T-cell (primary cell): ENCODE results near the gene BMPR1B. TPM values are rescaled to one million over a fixed set of nuclear protein-coding genes. Genes with fewer than 3 reads are reported as not detected.

ENCODE experiments used
- ATAC-seq, 4 experiments: fragments of 200-7000 bp in 3 of 4; fragments of 150-1000 bp in 1 of 4; cut with Tn5 transposase; replicated peaks in 1 of 4; 1 replicate in 3 of 4; 2 replicates in 1 of 4; pipeline ENCODE4 v1.10.0; 2021; ENCODE audit warnings: moderate library complexity in 3 of 4, mild to moderate bottlenecking in 2 of 4, moderate number of reproducible peaks in 1 of 4
- CTCF ChIA-PET, 2 donors: fragments of 300-600 bp; sonication (Branson Sonifier 250); formaldehyde crosslinking; loops; one replicate each; lab custom pipeline; 2022; ENCODE audit warnings: antibody characterized with exemption in 2 of 2; lab: Charles Lee
- POLR2A ChIA-PET, 2 donors: fragments of 300-600 bp; sonication (Branson Sonifier 250); formaldehyde crosslinking; loops; one replicate each; lab custom pipeline; 2022; ENCODE audit warnings: antibody characterized with exemption in 2 of 2; lab: Charles Lee
- DNase-seq, 35 experiments: peaks; one replicate each; pipeline versions ENCODE4 v3.0.0 to v3.0.0-alpha.2; 2013 to 2023
- H3K27ac ChIP-seq: one replicate; pipeline ENCODE4 v1.5.1; 2013; ENCODE audit warnings: low read length
- H3K27me3 ChIP-seq, 2 experiments: replicated peaks in 1 of 2; 1 replicate in 1 of 2; 2 replicates in 1 of 2; pipeline versions ENCODE4 v1.6.1 to v1.7.0; 2013; ENCODE audit warnings: low read length in 1 of 2, mixed read lengths in 1 of 2; ENCODE audit not compliant: control insufficient read depth in 2 of 2, insufficient read depth in 2 of 2; ENCODE audit errors: extremely low read depth in 1 of 2
- H3K36me3 ChIP-seq, 2 donors: 1 replicate in 1 of 2; 2 replicates in 1 of 2; pipeline versions ENCODE4 v1.6.1 to v1.7.0; 2013; ENCODE audit warnings: low read length in 1 of 2; ENCODE audit not compliant: control insufficient read depth in 2 of 2, insufficient read depth in 1 of 2; ENCODE audit errors: extremely low read depth in 1 of 2
- H3K4me1 ChIP-seq, 2 experiments: 1 replicate in 1 of 2; 2 replicates in 1 of 2; pipeline versions ENCODE4 v1.6.1 to v1.7.0; 2013; ENCODE audit warnings: low read length in 2 of 2, mixed read lengths in 1 of 2; ENCODE audit not compliant: insufficient read depth in 2 of 2, control insufficient read depth in 1 of 2; ENCODE audit errors: extremely low read depth in 1 of 2
- H3K4me3 ChIP-seq, 2 donors: 1 replicate in 1 of 2; 2 replicates in 1 of 2; pipeline versions ENCODE4 v1.5.1 to v1.7.0; 2013; ENCODE audit warnings: mild to moderate bottlenecking in 2 of 2, low read length in 1 of 2, moderate library complexity in 1 of 2; ENCODE audit not compliant: control insufficient read depth in 1 of 2; ENCODE audit errors: extremely low read depth in 1 of 2
- H3K9me3 ChIP-seq: 2 replicates; pipeline ENCODE4 v1.7.0; 2013
- H3K27ac Mint-ChIP-seq, 2 donors: one replicate each; pipeline ENCODE4 v1.8.0; 2020 to 2021; ENCODE audit warnings: mild to moderate bottlenecking in 2 of 2, mixed read lengths in 2 of 2
- H3K27me3 Mint-ChIP-seq, 2 donors: one replicate each; pipeline ENCODE4 v1.8.0; 2021 to 2022; ENCODE audit warnings: mixed read lengths in 2 of 2
- H3K36me3 Mint-ChIP-seq: one replicate; pipeline ENCODE4 v1.8.0; 2021; ENCODE audit warnings: mixed read lengths
- H3K4me1 Mint-ChIP-seq, 3 donors: one replicate each; pipeline ENCODE4 v1.8.0; 2020 to 2022; ENCODE audit warnings: mixed read lengths in 3 of 3, mild to moderate bottlenecking in 1 of 3
- H3K4me3 Mint-ChIP-seq, 3 donors: one replicate each; pipeline ENCODE4 v1.8.0; 2020 to 2022; ENCODE audit warnings: mild to moderate bottlenecking in 3 of 3, mixed read lengths in 3 of 3, moderate library complexity in 3 of 3
- H3K9me3 Mint-ChIP-seq, 3 donors: one replicate each; pipeline ENCODE4 v1.8.0; 2020 to 2022; ENCODE audit warnings: mixed read lengths in 3 of 3
- WGBS: methylation state at CpG from one replicate; pipeline ENCODE4 v1.1.5; 2013; ENCODE audit warnings: missing lambda C conversion rate; ENCODE audit not compliant: insufficient coverage; 5-methylcytosine and 5-hydroxymethylcytosine counted together
- total RNA-seq, 35 experiments: library from RNA in 6 of 35; stranded (reverse) in 6 of 35; fragments of 120-200 nt in 1 of 35; gene quantifications; one replicate each; pipeline versions ENCODE4 v1.2.1 to v1.2.4 and lab custom pipeline; 2013 to 2026

The BMPR1B gene
- total RNA-seq, 5 donors from 2014 or later (not counting 1 experiment from before 2014, with no cell fraction given): 0.09 to 0.36 (median 0.28) TPM; not detected in 2

DNA sequence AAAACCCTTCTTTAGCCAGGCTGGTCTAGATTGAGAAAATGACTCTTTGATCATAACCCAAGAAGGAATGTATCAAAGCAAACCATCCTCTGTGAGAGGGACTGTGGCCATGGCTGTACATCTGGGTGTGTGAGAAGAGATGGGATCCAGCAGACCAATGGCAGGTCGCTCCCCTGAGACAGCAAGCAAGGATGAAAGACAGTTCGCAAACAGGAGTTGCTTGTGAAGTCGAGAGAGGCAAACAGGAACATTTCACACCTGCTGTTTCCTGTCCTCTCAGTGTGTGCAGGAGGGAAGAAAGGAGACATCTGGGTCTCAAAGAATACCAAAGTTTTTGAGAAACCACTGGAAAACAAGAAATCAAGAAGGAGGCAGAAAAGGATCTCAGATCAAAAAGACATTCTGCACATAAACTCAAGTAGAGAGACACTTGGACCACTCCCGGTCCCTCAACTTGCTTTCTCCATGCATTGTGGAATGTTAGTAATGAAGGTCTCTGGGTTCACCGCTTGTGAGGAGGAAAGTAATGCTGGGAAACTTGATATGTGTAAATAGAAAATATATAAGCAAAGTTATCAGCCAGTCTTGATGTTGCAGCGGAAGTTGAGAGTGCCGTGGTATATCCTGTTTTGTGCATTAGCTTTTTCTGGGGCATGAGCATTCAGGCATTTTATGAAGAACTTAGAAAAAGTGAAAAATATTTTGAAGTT, 327.5 kb downstream of the BMPR1B start:
- Histone ChIP-seq H3K9me3 (no peaks in the 10 kb centered on the region), H3K4me3 (no peak overlapping the region), H3K27ac (no peak overlapping the region), H3K4me1 (peaks cover 5 to 11% of the 10 kb centered on the region in 2 experiments), H3K36me3 (no peaks in the 10 kb centered on the region), H3K27me3 (no peaks in the 10 kb centered on the region)
- no peaks in the 10 kb centered on the region for H3K36me3 Mint-ChIP-seq
- peaks cover 16 to 26% (median 17%) of the 10 kb centered on the region in 3 donors for H3K4me1 Mint-ChIP-seq
- H3K4me3 Mint-ChIP-seq: peak overlapping the region in 2 of 3 donors; percentile 42 to 57
- H3K27me3 Mint-ChIP-seq: peaks cover 3 to 4% of the 10 kb centered on the region in 2 donors
- H3K27ac Mint-ChIP-seq: peak overlapping the region; percentile 34 to 82
- ChIA-PET CTCF (no interaction called here), POLR2A (no interaction called here)
- DNase-seq (peak in 3 of 35 experiments; percentile 1 to 8 (median 5)), ATAC-seq (peak in 3 of 4 experiments; percentile 27 to 46 (median 42))
- no peaks in the 10 kb centered on the region for H3K9me3 Mint-ChIP-seq
- WGBS: 31% methylated on average over 5 of the region's 7 CpGs

DNA sequence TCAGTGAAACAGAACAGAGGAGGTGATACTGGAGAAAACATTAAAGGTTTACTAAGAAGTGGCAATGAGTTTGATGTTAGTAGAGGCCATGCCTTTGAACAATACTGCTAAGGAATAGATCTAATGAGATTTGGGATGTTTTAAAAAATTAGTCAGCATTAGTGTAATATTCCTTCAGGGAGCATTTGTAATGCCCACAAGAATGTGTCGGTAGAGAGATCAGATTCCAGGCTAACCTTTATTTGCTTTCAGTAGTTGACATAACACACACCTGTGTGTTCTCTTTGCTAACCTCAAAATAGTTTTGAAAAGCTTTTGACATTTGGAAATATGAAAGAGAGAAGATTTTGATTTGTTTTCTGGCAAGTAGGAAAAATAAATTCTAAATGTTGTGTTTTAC, 328.8 kb downstream of the BMPR1B start:
- Histone ChIP-seq H3K27me3 (no peaks in the 10 kb centered on the region), H3K36me3 (no peaks in the 10 kb centered on the region), H3K27ac (no peak overlapping the region), H3K9me3 (no peaks in the 10 kb centered on the region), H3K4me1 (peaks cover 5 to 14% of the 10 kb centered on the region in 2 experiments), H3K4me3 (no peak overlapping the region)
- ChIA-PET POLR2A (no interaction called here), CTCF (no interaction called here)
- no peaks in the 10 kb centered on the region for H3K36me3 Mint-ChIP-seq
- DNase-seq (no peak), ATAC-seq (no peak)
- H3K27me3 Mint-ChIP-seq: peaks cover 3 to 4% of the 10 kb centered on the region in 2 donors
- no peak overlapping the region for H3K27ac Mint-ChIP-seq
- H3K9me3 Mint-ChIP-seq: no peaks in the 10 kb centered on the region
- no peak overlapping the region for H3K4me3 Mint-ChIP-seq
- WGBS: no CpG with 5 or more reads among the region's 1 CpG
- H3K4me1 Mint-ChIP-seq: peaks cover 19 to 33% (median 20%) of the 10 kb centered on the region in 3 donors

DNA sequence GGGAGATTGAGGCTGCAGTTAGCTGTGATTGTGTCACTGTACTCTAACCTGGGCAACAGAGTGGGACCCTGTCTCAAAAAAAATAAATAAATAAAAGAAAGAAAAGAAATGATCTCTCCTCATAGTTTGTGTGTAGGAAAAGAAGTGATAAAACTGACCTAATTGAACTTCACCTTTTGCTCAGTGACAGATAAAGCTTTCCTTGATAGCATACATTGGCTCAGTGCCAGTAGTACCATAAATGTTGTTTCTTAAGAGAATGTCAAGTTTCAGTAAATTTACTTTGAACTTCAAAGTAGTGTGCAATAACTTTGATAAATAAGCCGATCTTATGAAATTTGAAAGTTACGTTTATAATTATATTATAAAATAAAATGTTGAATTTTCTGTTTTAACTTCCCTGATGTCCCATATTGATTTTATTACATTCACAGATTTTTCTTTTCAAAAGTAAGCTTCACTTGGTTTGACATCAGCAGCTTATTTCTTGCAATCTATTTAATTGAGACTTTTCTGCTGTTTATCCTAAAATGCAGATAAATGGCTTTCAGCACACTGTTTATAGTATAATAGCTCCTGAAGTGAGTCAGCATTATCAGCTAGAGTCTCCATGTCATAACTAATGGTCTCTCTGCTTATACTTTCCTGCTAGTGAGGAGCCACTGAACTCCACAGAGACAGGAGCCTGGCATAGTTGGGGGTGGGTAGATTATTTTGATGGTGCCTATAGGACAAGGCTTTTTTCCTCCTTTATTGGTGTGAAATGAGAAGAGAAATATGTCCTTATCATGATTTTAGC, 330.1 kb downstream of the BMPR1B start:
- CTCF ChIA-PET: no interaction called here
- Mint-ChIP-seq H3K27ac (no peak overlapping the region), H3K9me3 (no peaks in the 10 kb centered on the region), H3K27me3 (peaks cover 3 to 4% of the 10 kb centered on the region in 2 donors), H3K4me1 (peaks cover 19 to 40% (median 21%) of the 10 kb centered on the region in 3 donors), H3K4me3 (no peak overlapping the region), H3K36me3 (no peaks in the 10 kb centered on the region)
- DNase-seq: no peak
- H3K27me3 ChIP-seq: no peaks in the 10 kb centered on the region
- ATAC-seq: no peak
- no CpG with 5 or more reads among the region's 2 CpGs for WGBS
- no peaks in the 10 kb centered on the region for H3K36me3 ChIP-seq
- H3K9me3 ChIP-seq: no peaks in the 10 kb centered on the region
- POLR2A ChIA-PET: no interaction called here
- no peak overlapping the region for H3K4me3 ChIP-seq
- H3K4me1 ChIP-seq: peaks cover 5 to 16% of the 10 kb centered on the region in 2 experiments
- no peak overlapping the region for H3K27ac ChIP-seq

DNA sequence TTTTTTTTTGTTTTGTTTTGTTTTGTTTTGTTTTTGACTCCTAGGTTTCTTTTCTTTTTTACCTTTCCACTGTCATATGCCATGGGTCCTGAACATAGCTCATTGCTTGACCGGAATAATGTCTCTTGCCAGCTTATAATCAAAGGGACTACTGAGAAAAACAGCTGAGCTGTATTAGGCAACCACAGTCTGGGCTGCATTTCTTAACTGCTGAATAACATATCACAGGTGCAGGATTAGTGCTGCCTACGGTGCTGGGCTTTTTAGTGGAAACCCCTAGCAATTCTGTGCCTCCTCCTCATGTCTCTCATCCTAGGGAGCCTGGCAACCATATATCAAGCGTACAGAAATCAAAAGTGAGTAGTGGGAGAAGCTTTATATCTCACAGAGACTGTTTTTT, 333.5 kb downstream of the BMPR1B start:
- H3K9me3 Mint-ChIP-seq: no peaks in the 10 kb centered on the region
- no peaks in the 10 kb centered on the region for H3K9me3 ChIP-seq
- no peak overlapping the region for H3K27ac Mint-ChIP-seq
- no peak overlapping the region for H3K4me3 ChIP-seq
- peaks cover 5 to 26% (median 8%) of the 10 kb centered on the region in 3 donors for H3K4me1 Mint-ChIP-seq
- no peak for DNase-seq
- H3K36me3 Mint-ChIP-seq: no peaks in the 10 kb centered on the region
- CTCF ChIA-PET: interaction anchor here (0.9 to 1.2 kb wide), 2 partner anchors 11 to 393 kb away, joined by 3 read pairs; no protein-coding TSS in a partner anchor
- no peak overlapping the region for H3K27ac ChIP-seq
- H3K4me1 ChIP-seq: peaks cover 0 to 8% of the 10 kb centered on the region in 2 experiments
- ATAC-seq: no peak
- POLR2A ChIA-PET: no interaction called here
- no peaks in the 10 kb centered on the region for H3K36me3 ChIP-seq
- peaks cover 0 to 3% of the 10 kb centered on the region in 2 donors for H3K27me3 Mint-ChIP-seq
- WGBS: 100% methylated on average over 1 of the region's 3 CpGs
- H3K4me3 Mint-ChIP-seq: no peak overlapping the region
- no peaks in the 10 kb centered on the region for H3K27me3 ChIP-seq

DNA sequence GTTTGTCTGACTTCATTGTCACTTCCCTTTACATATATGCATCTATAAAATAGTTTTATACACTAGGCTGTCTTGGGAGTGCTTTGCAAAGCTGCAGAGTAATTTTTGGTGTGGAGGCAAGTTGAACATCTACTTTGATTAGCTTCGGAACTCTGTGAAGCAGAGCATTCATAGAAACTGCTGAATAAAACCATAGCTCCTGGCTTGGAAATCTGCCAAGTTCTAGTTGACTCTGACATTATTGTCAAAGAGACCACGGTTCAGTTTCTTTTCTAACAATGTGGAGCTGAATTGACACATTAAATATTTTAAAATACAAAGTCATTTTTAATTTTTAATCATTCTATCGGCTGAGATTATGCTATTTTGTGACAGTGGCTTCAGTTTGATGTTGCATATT, 335.0 kb downstream of the BMPR1B start:
- Mint-ChIP-seq H3K4me3 (no peak overlapping the region), H3K36me3 (no peaks in the 10 kb centered on the region), H3K27me3 (no peaks in the 10 kb centered on the region), H3K27ac (no peak overlapping the region), H3K4me1 (peaks cover 2 to 21% (median 5%) of the 10 kb centered on the region in 3 donors), H3K9me3 (no peaks in the 10 kb centered on the region)
- Histone ChIP-seq H3K9me3 (no peaks in the 10 kb centered on the region), H3K27ac (no peak overlapping the region), H3K4me1 (peaks cover 0 to 8% of the 10 kb centered on the region in 2 experiments), H3K4me3 (no peak overlapping the region), H3K36me3 (no peaks in the 10 kb centered on the region), H3K27me3 (no peaks in the 10 kb centered on the region)
- DNase-seq (peak in 1 of 35 experiments; percentile 13), ATAC-seq (no peak)
- ChIA-PET POLR2A (no interaction called here), CTCF (no interaction called here)
- no CpG with 5 or more reads among the region's 3 CpGs for WGBS

DNA sequence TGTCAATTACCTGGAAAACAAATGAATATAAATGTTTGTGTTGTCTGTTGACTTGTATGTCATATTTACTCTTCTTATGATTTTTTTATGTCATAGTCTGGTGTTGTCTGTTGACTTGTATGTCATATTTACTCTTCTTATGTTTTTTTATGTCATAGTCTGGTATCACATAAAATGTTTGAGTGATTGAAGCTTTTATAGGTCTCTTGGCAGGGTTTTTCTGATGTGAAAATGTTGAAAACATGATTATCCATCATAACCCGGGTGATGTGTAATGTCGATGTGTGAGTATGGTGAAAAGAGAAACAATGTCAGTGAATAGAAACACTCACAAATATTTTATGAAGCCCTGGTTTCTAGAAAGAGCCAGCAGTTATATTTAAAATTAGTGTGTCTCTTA, 335.7 kb downstream of the BMPR1B start:
- H3K36me3 ChIP-seq: no peaks in the 10 kb centered on the region
- H3K4me1 Mint-ChIP-seq: peaks cover 2 to 21% (median 5%) of the 10 kb centered on the region in 3 donors
- H3K27ac Mint-ChIP-seq: no peak overlapping the region
- no peaks in the 10 kb centered on the region for H3K27me3 ChIP-seq
- H3K36me3 Mint-ChIP-seq: no peaks in the 10 kb centered on the region
- DNase-seq (no peak), ATAC-seq (no peak)
- POLR2A ChIA-PET: no interaction called here
- H3K9me3 Mint-ChIP-seq: no peaks in the 10 kb centered on the region
- H3K4me3 Mint-ChIP-seq: no peak overlapping the region
- no peaks in the 10 kb centered on the region for H3K9me3 ChIP-seq
- no peak overlapping the region for H3K27ac ChIP-seq
- WGBS: no CpG with 5 or more reads among the region's 2 CpGs
- CTCF ChIA-PET: no interaction called here
- no peak overlapping the region for H3K4me3 ChIP-seq
- no peaks in the 10 kb centered on the region for H3K27me3 Mint-ChIP-seq
- H3K4me1 ChIP-seq: peaks cover 0 to 8% of the 10 kb centered on the region in 2 experiments
